Measurements from ENCODE around the gene APOB. TPM values are rescaled to one million over a fixed set of nuclear protein-coding genes. Genes with fewer than 3 reads are reported as not detected.

APOB gene
- total and polyA plus RNA-seq, 2 of the 13 experiments (the other 11 are each of a cell fraction or from before 2014, with no cell fraction given), result 1,569 to 2,515 TPM

DNA sequence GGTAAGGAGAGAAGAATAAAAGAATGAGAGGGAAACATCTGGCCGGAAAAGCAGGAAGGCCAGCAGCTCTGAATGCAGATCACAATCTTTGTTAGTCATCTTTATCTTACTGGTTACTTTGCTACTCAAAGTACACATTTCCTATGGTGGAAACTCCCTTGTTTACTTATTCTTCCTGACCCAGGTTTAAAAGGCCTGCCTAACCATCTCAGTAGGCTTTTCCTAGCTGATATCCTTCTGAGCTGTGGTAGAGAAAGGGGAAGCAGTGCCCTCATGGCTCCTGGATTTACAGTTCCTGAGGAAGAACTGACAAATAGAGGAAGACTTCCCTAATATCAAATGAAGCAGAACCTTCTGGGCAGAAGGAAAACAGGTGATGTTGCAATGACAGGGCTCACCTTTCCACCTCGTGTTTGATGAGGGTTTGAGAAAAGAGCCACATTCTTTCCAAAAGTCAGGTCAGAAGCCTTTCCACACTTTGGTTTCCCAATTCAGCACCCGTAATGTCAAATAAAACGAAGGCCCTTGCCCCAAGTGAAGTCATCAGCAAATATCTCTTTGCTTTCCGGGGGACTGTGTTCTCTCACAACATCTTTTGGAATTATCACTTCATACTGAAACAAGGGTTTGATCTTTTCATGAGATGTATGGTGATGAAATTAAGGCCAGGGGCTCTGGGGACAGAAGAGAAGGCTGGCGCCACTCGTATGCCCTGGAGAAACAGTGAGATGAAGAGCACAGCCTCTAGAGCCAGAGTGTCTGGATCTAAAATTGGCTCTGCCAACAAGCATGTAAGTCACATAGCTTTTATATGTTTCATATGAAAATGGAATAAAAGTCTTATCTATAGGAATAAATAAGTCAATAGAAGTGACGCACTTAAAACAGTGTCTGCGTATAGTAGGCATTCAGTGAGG lies 26.7 kb upstream of the APOB start (continued):
- TF ChIP-seq, protein P1, sequence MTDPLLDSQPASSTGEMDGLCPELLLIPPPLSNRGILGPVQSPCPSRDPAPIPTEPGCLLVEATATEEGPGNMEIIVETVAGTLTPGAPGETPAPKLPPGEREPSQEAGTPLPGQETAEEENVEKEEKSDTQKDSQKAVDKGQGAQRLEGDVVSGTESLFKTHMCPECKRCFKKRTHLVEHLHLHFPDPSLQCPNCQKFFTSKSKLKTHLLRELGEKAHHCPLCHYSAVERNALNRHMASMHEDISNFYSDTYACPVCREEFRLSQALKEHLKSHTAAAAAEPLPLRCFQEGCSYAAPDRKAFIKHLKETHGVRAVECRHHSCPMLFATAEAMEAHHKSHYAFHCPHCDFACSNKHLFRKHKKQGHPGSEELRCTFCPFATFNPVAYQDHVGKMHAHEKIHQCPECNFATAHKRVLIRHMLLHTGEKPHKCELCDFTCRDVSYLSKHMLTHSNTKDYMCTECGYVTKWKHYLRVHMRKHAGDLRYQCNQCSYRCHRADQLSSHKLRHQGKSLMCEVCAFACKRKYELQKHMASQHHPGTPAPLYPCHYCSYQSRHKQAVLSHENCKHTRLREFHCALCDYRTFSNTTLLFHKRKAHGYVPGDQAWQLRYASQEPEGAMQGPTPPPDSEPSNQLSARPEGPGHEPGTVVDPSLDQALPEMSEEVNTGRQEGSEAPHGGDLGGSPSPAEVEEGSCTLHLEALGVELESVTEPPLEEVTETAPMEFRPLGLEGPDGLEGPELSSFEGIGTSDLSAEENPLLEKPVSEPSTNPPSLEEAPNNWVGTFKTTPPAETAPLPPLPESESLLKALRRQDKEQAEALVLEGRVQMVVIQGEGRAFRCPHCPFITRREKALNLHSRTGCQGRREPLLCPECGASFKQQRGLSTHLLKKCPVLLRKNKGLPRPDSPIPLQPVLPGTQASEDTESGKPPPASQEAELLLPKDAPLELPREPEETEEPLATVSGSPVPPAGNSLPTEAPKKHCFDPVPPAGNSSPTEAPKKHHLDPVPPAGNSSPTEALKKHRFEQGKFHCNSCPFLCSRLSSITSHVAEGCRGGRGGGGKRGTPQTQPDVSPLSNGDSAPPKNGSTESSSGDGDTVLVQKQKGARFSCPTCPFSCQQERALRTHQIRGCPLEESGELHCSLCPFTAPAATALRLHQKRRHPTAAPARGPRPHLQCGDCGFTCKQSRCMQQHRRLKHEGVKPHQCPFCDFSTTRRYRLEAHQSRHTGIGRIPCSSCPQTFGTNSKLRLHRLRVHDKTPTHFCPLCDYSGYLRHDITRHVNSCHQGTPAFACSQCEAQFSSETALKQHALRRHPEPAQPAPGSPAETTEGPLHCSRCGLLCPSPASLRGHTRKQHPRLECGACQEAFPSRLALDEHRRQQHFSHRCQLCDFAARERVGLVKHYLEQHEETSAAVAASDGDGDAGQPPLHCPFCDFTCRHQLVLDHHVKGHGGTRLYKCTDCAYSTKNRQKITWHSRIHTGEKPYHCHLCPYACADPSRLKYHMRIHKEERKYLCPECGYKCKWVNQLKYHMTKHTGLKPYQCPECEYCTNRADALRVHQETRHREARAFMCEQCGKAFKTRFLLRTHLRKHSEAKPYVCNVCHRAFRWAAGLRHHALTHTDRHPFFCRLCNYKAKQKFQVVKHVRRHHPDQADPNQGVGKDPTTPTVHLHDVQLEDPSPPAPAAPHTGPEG (CRISPR knock-in tag; IDR thresholded peaks at IDR 0.05), result no peak
- TF ChIP-seq ZNF672 (CRISPR knock-in tag; IDR thresholded peaks at IDR 0.05), result no peak
- peak; percentile 89 for TF ChIP-seq CREM (IDR thresholded peaks at IDR 0.05)
- TF ChIP-seq CREM (CRISPR knock-in tag; IDR thresholded peaks at IDR 0.05), result no peak
- no peak for TF ChIP-seq IKZF1 (IDR thresholded peaks at IDR 0.05)
- peak; percentile 70; the same call in 1 of the 2 replicates for TF ChIP-seq ESRRA (CRISPR knock-in tag; IDR thresholded peaks at IDR 0.05; ENCODE audit: low read depth)
- TF ChIP-seq PAX8 (CRISPR knock-in tag; IDR thresholded peaks at IDR 0.05; ENCODE audit: borderline replicate concordance), result no peak
- TF ChIP-seq STAT6 (CRISPR knock-in tag; IDR thresholded peaks at IDR 0.05; ENCODE audit: borderline replicate concordance), result peak; percentile 84
- no peak for TF ChIP-seq ZNF512 (CRISPR knock-in tag; IDR thresholded peaks at IDR 0.05)
- TF ChIP-seq SNAPC2 (CRISPR knock-in tag; IDR thresholded peaks at IDR 0.05), result peak; percentile 80; the same call in 1 of the 2 replicates
- 0 out of 2 replicates have a peak, but pooled peaks have one; percentile 50 for TF ChIP-seq ZNF761 (CRISPR knock-in tag; conservative IDR thresholded peaks at IDR 0.05)
- peak; percentile 28; the same call in 1 of the 2 replicates for TF ChIP-seq ZNF343 (CRISPR knock-in tag; IDR thresholded peaks at IDR 0.05)
- TF ChIP-seq GLMP (CRISPR knock-in tag; IDR thresholded peaks at IDR 0.05; ENCODE audit: borderline replicate concordance), result no peak
- no peak; the same call in 1 of the 2 replicates for TF ChIP-seq PHF20 (CRISPR knock-in tag; IDR thresholded peaks at IDR 0.05)
- TF ChIP-seq SMAD3 (CRISPR knock-in tag; IDR thresholded peaks at IDR 0.05), result peak; percentile 6; the same call in 1 of the 2 replicates
- peak; percentile 81 for TF ChIP-seq PITX1 (CRISPR knock-in tag; IDR thresholded peaks at IDR 0.05)

Measured in HepG2 (cell line).